ENCODE results near the gene PRRC2C. TPM values are rescaled to one million over a fixed set of nuclear protein-coding genes. Genes with fewer than 3 reads are reported as not detected.

The PRRC2C gene
- total RNA-seq, 1 donor from 2014 or later: 201 TPM

DNA sequence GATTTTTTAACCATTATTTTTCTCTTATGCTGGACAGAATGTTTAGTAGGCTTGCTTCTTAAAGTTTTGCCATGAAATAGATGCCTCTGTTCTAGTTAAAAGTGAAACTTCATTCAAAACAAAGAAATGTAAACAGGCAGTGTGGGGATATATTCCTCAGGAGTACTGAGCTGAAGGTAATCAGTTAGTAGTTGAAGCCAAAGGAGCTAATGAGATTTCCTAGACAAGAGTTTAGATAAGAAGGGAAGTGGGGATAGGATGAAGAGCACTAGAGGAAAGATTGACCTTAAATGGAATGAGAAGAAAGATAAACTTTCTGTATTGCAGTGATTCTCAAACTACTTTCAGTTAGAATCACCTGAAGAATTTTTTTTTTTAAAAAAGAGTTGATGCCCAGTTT lies 23.9 kb downstream of the PRRC2C start:
- H3K36me3 Mint-ChIP-seq (ENCODE audit: unreplicated experiment): no peaks in the 10 kb centered on the region
- H3K4me3 Mint-ChIP-seq (ENCODE audit: unreplicated experiment): no peak overlapping the region
- TF ChIP-seq, protein P1, sequence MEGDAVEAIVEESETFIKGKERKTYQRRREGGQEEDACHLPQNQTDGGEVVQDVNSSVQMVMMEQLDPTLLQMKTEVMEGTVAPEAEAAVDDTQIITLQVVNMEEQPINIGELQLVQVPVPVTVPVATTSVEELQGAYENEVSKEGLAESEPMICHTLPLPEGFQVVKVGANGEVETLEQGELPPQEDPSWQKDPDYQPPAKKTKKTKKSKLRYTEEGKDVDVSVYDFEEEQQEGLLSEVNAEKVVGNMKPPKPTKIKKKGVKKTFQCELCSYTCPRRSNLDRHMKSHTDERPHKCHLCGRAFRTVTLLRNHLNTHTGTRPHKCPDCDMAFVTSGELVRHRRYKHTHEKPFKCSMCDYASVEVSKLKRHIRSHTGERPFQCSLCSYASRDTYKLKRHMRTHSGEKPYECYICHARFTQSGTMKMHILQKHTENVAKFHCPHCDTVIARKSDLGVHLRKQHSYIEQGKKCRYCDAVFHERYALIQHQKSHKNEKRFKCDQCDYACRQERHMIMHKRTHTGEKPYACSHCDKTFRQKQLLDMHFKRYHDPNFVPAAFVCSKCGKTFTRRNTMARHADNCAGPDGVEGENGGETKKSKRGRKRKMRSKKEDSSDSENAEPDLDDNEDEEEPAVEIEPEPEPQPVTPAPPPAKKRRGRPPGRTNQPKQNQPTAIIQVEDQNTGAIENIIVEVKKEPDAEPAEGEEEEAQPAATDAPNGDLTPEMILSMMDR (IDR thresholded peaks at IDR 0.05; ENCODE audit: partially characterized antibody, unreplicated experiment): no peak
- H3K9me3 Mint-ChIP-seq (ENCODE audit: unreplicated experiment): peaks cover 3% of the 10 kb centered on the region
- peaks cover 4% of the 10 kb centered on the region for H3K27me3 Mint-ChIP-seq (ENCODE audit: unreplicated experiment)
- no peak for DNase-seq
- peaks cover 15% of the 10 kb centered on the region for H3K4me1 Mint-ChIP-seq (ENCODE audit: low read depth, unreplicated experiment)
- no peak overlapping the region for H3K27ac Mint-ChIP-seq (ENCODE audit: unreplicated experiment)

GRCh38 chr1:171513743-171514142 lies 28.4 kb downstream of the PRRC2C start:
- no peaks in the 10 kb centered on the region for H3K36me3 Mint-ChIP-seq (ENCODE audit: unreplicated experiment)
- H3K27me3 Mint-ChIP-seq (ENCODE audit: unreplicated experiment): peaks cover 4% of the 10 kb centered on the region
- no peak for DNase-seq
- H3K9me3 Mint-ChIP-seq (ENCODE audit: unreplicated experiment): peaks cover 3% of the 10 kb centered on the region
- H3K4me1 Mint-ChIP-seq (ENCODE audit: low read depth, unreplicated experiment): peaks cover 2% of the 10 kb centered on the region
- TF ChIP-seq, protein P1 (IDR thresholded peaks at IDR 0.05; ENCODE audit: partially characterized antibody, unreplicated experiment): no peak
- no peak overlapping the region for H3K4me3 Mint-ChIP-seq (ENCODE audit: unreplicated experiment)
- H3K27ac Mint-ChIP-seq (ENCODE audit: unreplicated experiment): no peak overlapping the region

DNA sequence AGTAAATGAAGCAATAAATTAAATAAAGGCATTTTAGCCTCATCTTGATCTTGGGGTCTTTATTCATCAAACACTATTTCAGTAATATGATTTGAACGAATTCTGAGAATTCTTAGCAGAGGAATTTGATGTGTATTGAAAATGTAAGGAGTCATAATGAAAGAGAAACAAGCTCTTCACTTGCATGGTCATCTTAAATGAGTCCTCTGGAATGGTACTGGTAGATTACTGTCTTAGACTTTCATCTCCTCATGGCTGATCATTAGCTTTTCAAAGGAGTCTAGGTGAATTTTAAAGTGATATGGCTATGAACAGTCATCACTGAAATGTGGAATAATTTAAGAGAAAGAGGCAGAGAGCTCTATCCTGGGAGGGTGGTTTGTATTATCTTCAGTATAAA lies 30.0 kb downstream of the PRRC2C start:
- H3K4me1 Mint-ChIP-seq (ENCODE audit: low read depth, unreplicated experiment): peaks cover 2% of the 10 kb centered on the region
- no peaks in the 10 kb centered on the region for H3K36me3 Mint-ChIP-seq (ENCODE audit: unreplicated experiment)
- H3K27ac Mint-ChIP-seq (ENCODE audit: unreplicated experiment): no peak overlapping the region
- peaks cover 2% of the 10 kb centered on the region for H3K27me3 Mint-ChIP-seq (ENCODE audit: unreplicated experiment)
- TF ChIP-seq, protein P1 (IDR thresholded peaks at IDR 0.05; ENCODE audit: partially characterized antibody, unreplicated experiment): no peak
- DNase-seq: no peak
- no peak overlapping the region for H3K4me3 Mint-ChIP-seq (ENCODE audit: unreplicated experiment)
- peaks cover 3% of the 10 kb centered on the region for H3K9me3 Mint-ChIP-seq (ENCODE audit: unreplicated experiment)

- TF ChIP-seq, protein P1 (IDR thresholded peaks at IDR 0.05; ENCODE audit: partially characterized antibody, unreplicated experiment): no peak
Measured at GRCh38 chr1:171515741-171516140, 30.4 kb downstream of the PRRC2C start.

DNA sequence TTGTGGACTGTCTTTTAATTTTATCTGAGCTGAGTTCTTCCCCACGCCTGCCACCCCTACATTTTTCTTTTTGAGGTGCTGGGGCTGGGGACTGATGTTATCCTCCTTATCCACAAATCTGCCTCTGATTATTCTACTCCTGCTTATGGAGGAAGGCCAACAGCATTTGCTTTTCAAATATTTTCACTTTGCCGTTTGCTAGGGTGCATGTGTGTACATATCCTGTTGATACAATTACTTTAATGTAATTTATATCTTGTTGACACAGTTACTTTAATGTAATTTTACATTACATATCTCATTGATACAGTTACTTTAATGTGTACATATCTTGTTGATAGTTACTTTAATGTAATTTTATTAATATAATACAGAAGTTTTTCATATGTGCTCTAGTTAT lies 36.2 kb downstream of the PRRC2C start:
- TF ChIP-seq, protein P1 (IDR thresholded peaks at IDR 0.05; ENCODE audit: partially characterized antibody, unreplicated experiment): no peak
- Mint-ChIP-seq H3K27me3 (ENCODE audit: unreplicated experiment) (no peaks in the 10 kb centered on the region), H3K27ac (ENCODE audit: unreplicated experiment) (no peak overlapping the region), H3K36me3 (ENCODE audit: unreplicated experiment) (no peaks in the 10 kb centered on the region), H3K9me3 (ENCODE audit: unreplicated experiment) (peaks cover 2% of the 10 kb centered on the region), H3K4me1 (ENCODE audit: low read depth, unreplicated experiment) (no peaks in the 10 kb centered on the region), H3K4me3 (ENCODE audit: unreplicated experiment) (no peak overlapping the region)
- DNase-seq: no peak

More at GRCh38 chr1:171515741-171516140, 30.4 kb downstream of the PRRC2C start:
- no peak overlapping the region for H3K4me3 Mint-ChIP-seq (ENCODE audit: unreplicated experiment)
- no peaks in the 10 kb centered on the region for H3K36me3 Mint-ChIP-seq (ENCODE audit: unreplicated experiment)
- no peak for DNase-seq
- H3K9me3 Mint-ChIP-seq (ENCODE audit: unreplicated experiment): peaks cover 3% of the 10 kb centered on the region
- H3K27ac Mint-ChIP-seq (ENCODE audit: unreplicated experiment): no peak overlapping the region
- peaks cover 2% of the 10 kb centered on the region for H3K4me1 Mint-ChIP-seq (ENCODE audit: low read depth, unreplicated experiment)
- H3K27me3 Mint-ChIP-seq (ENCODE audit: unreplicated experiment): peaks cover 2% of the 10 kb centered on the region
